H1 (cell line): ENCODE data around the gene LHX8. TPM values are rescaled to one million over a fixed set of nuclear protein-coding genes. Genes with fewer than 3 reads are reported as not detected.

Experiments used
- polyA plus RNA-seq, 7 experiments: library from polyadenylated mRNA; depleted of rRNA in 3 of 7; stranded (reverse) in 5 of 7; unstranded in 2 of 7; fragments of >200 nt in 5 of 7; fragments of 200-250 nt in 2 of 7; gene quantifications; 1 replicate in 5 of 7; 2 replicates in 1 of 7; 4 replicates in 1 of 7; pipeline versions ENCODE4 v1.2.1 to v1.2.3, GENCODE V29; 2011 to 2013; ENCODE audit warnings: missing spikeins in 2 of 7, mixed read lengths in 2 of 7
- small RNA-seq: library from polyadenylated mRNA; stranded (forward); fragments of <200 nt; extraction: miRNeasy Mini kit (QIAGEN cat#:217004); gene quantifications from one replicate; pipeline ENCODE3, GENCODE V24; 2013; ENCODE audit not compliant: insufficient read depth
- total RNA-seq: library from RNA; stranded (reverse); fragmentation: NEBNext Ultra II Directional; extraction: Animal tissue kit (Norgen Biotek cat#: 25700); gene quantifications from 2 replicates; pipeline ENCODE4 v1.2.1, GENCODE V29; 2021

LHX8 gene
- total and polyA plus RNA-seq, 2 of the 8 experiments (the other 6 are each of a cell fraction or from before 2014, with no cell fraction given) = 0.50 to 1.2 TPM

Small RNA genes within 50 kb of the gene (small RNA-seq; reads per million reads assigned to genes)
- not detected for gene RNU6-622P
